Tibial nerve (tissue), 4 donors: ENCODE data around the gene RRP1B.

Source experiments
- CTCF ChIP-seq, 5 experiments: fragments of 200-600 bp in 3 of 5; fragments of 450-650 bp in 2 of 5; sonication (generic) in 3 of 5; IDR thresholded peaks; one replicate each; pipeline ENCODE4 v1.5.1; 2016 to 2019; ENCODE audit warnings: antibody characterized with exemption in 5 of 5, mild to moderate bottlenecking in 3 of 5, moderate library complexity in 2 of 5
- EP300 ChIP-seq, 2 donors: sonication (generic); formaldehyde crosslinking; IDR thresholded peaks; one replicate each; pipeline ENCODE4 v1.6.1; 2017; ENCODE audit warnings: antibody characterized with exemption in 2 of 2, mild to moderate bottlenecking in 1 of 2
- POLR2A ChIP-seq, 2 donors: fragments of 450-650 bp; IDR thresholded peaks; one replicate each; pipeline ENCODE4 v1.6.1; 2017; ENCODE audit warnings: antibody characterized with exemption in 2 of 2, mild to moderate bottlenecking in 2 of 2, moderate library complexity in 2 of 2

- no peak for TF ChIP-seq CTCF (IDR thresholded peaks at IDR 0.05)
- no peak for TF ChIP-seq POLR2A (IDR thresholded peaks at IDR 0.05)
- TF ChIP-seq EP300 (IDR thresholded peaks at IDR 0.05), result no peak
Measured at GRCh38 chr21:43658088-43658741, 1.1 kb upstream of the RRP1B start.
